Upper lobe of left lung (tissue), 4 donors: ENCODE results near the gene C2orf69.

Experiments
- CTCF ChIP-seq, 6 experiments: fragments of 450-650 bp in 4 of 6; fragments of 200-600 bp in 2 of 6; sonication (generic) in 2 of 6; IDR thresholded peaks; one replicate each; pipeline ENCODE4 v1.5.1; 2016 to 2019; ENCODE audit warnings: antibody characterized with exemption in 6 of 6
- POLR2AphosphoS5 ChIP-seq, 2 donors: sonication (generic); formaldehyde crosslinking; IDR thresholded peaks; one replicate each; pipeline ENCODE4 v1.5.1; 2017; ENCODE audit warnings: antibody characterized with exemption in 2 of 2

- TF ChIP-seq CTCF (IDR thresholded peaks at IDR 0.05): no peak
- no peak for TF ChIP-seq POLR2AphosphoS5 (IDR thresholded peaks at IDR 0.05)
These were observed 35.7 kb downstream of the C2orf69 start for GRCh38 chr2:199946836-199947235.
